Measurements from ENCODE around the gene GNS.
"Not testable (repeated sequence)": the region's sequence is repeated elsewhere in the genome, so short reads cannot be mapped to it uniquely, and the experiment has no call there.

The GNS gene

GRCh38 chr12:64694130-64695040 is 64.8 kb downstream of the GNS start:
- Histone ChIP-seq H3K4me1 (ENCODE audit: control extremely low read depth in 1 of 4, control insufficient read depth in 4 of 4, insufficient read depth in 4 of 4, low read length in 3 of 4) (peaks cover 0 to 7% (median 0%) of the 10 kb centered on the region in 4 experiments), H3K27me3 (replicated peaks in 2 of 5; ENCODE audit: control insufficient read depth in 4 of 5, insufficient read depth in 5 of 5, low read length in 4 of 5) (no peaks in the 10 kb centered on the region), H3K9me3 (ENCODE audit: control extremely low read depth in 1 of 5, control insufficient read depth in 4 of 5, insufficient read depth in 2 of 5, low read depth in 1 of 5, low read length in 4 of 5) (no peaks in the 10 kb centered on the region), H3K27ac (ENCODE audit: insufficient read depth in 1 of 2, low read depth in 1 of 2, low read length in 2 of 2, poor library complexity in 1 of 2, severe bottlenecking in 2 of 2) (no peak overlapping the region), H3K4me3 (ENCODE audit: control insufficient read depth in 1 of 7, extremely low read depth in 1 of 7, insufficient read depth in 4 of 7, low read depth in 2 of 7, low read length in 6 of 7) (no peak overlapping the region), H3K36me3 (ENCODE audit: control insufficient read depth in 4 of 4, insufficient read depth in 4 of 4, low read length in 3 of 4) (peaks cover 5 to 27% (median 15%) of the 10 kb centered on the region in 4 experiments)
- DNase-seq = no peak
- 96% methylated on average over 17 of the region's 18 CpGs for WGBS (ENCODE audit: insufficient coverage)
- POLR2A ChIA-PET = no interaction called here
- CTCF ChIA-PET = interaction anchor here (0.6 to 10.3 kb wide), 15 partner anchors 9 to 147 kb away, joined by 3 to 178 read pairs (median 3); no protein-coding TSS in a partner anchor

GRCh38 chr12:64691795-64692583 is 67.2 kb downstream of the GNS start:
- H3K9me3 ChIP-seq (ENCODE audit: control extremely low read depth in 1 of 5, control insufficient read depth in 4 of 5, insufficient read depth in 2 of 5, low read depth in 1 of 5, low read length in 4 of 5) = no peaks in the 10 kb centered on the region
- DNase-seq = no peak
- peaks cover 5 to 34% (median 21%) of the 10 kb centered on the region in 4 experiments for H3K36me3 ChIP-seq (ENCODE audit: control insufficient read depth in 4 of 4, insufficient read depth in 4 of 4, low read length in 3 of 4)
- no peaks in the 10 kb centered on the region for H3K27me3 ChIP-seq (replicated peaks in 2 of 5; ENCODE audit: control insufficient read depth in 4 of 5, insufficient read depth in 5 of 5, low read length in 4 of 5)
- WGBS (ENCODE audit: insufficient coverage) = 100% methylated on average over 2 of the region's 2 CpGs
- no peak overlapping the region for H3K27ac ChIP-seq (ENCODE audit: insufficient read depth in 1 of 2, low read depth in 1 of 2, low read length in 2 of 2, poor library complexity in 1 of 2, severe bottlenecking in 2 of 2)
- ChIA-PET CTCF (interaction anchor here (0.9 to 10.3 kb wide), 6 partner anchors 10 to 145 kb away, joined by 3 to 178 read pairs (median 3); no protein-coding TSS in a partner anchor), POLR2A (no interaction called here)
- no peak overlapping the region for H3K4me3 ChIP-seq (ENCODE audit: control insufficient read depth in 1 of 7, extremely low read depth in 1 of 7, insufficient read depth in 4 of 7, low read depth in 2 of 7, low read length in 6 of 7)
- peaks cover 0 to 14% (median under 1%) of the 10 kb centered on the region in 4 experiments for H3K4me1 ChIP-seq (ENCODE audit: control extremely low read depth in 1 of 4, control insufficient read depth in 4 of 4, insufficient read depth in 4 of 4, low read length in 3 of 4)

- H3K4me1 ChIP-seq (ENCODE audit: control extremely low read depth in 1 of 4, control insufficient read depth in 4 of 4, insufficient read depth in 4 of 4, low read length in 3 of 4) = peaks cover 0 to 13% (median under 1%) of the 10 kb centered on the region in 4 experiments
- no peak overlapping the region for H3K4me3 ChIP-seq (ENCODE audit: control insufficient read depth in 1 of 7, extremely low read depth in 1 of 7, insufficient read depth in 4 of 7, low read depth in 2 of 7, low read length in 6 of 7)
- 92% methylated on average over 2 of the region's 6 CpGs for WGBS (ENCODE audit: insufficient coverage)
- H3K36me3 ChIP-seq (ENCODE audit: control insufficient read depth in 4 of 4, insufficient read depth in 4 of 4, low read length in 3 of 4) = peaks cover 5 to 34% (median 22%) of the 10 kb centered on the region in 4 experiments
- no peaks in the 10 kb centered on the region for H3K9me3 ChIP-seq (ENCODE audit: control extremely low read depth in 1 of 5, control insufficient read depth in 4 of 5, insufficient read depth in 2 of 5, low read depth in 1 of 5, low read length in 4 of 5)
- no peak overlapping the region for H3K27ac ChIP-seq (ENCODE audit: insufficient read depth in 1 of 2, low read depth in 1 of 2, low read length in 2 of 2, poor library complexity in 1 of 2, severe bottlenecking in 2 of 2)
- no peak for DNase-seq
- ChIA-PET POLR2A (no interaction called here), CTCF (interaction anchor here (0.9 to 10.3 kb wide), 4 partner anchors 65 to 144 kb away, joined by 3 to 178 read pairs (median 3); no protein-coding TSS in a partner anchor)
- no peaks in the 10 kb centered on the region for H3K27me3 ChIP-seq (replicated peaks in 2 of 5; ENCODE audit: control insufficient read depth in 4 of 5, insufficient read depth in 5 of 5, low read length in 4 of 5)
Observed at GRCh38 chr12:64691227-64691794, 67.9 kb downstream of the GNS start.

GRCh38 chr12:64690236-64690635 is 69.0 kb downstream of the GNS start:
- H3K27me3 ChIP-seq (replicated peaks in 2 of 5; ENCODE audit: control insufficient read depth in 4 of 5, insufficient read depth in 5 of 5, low read length in 4 of 5); H3K4me3 ChIP-seq (ENCODE audit: control insufficient read depth in 1 of 7, extremely low read depth in 1 of 7, insufficient read depth in 4 of 7, low read depth in 2 of 7, low read length in 6 of 7); H3K4me1 ChIP-seq (ENCODE audit: control extremely low read depth in 1 of 4, control insufficient read depth in 4 of 4, insufficient read depth in 4 of 4, low read length in 3 of 4); DNase-seq; H3K9me3 ChIP-seq (ENCODE audit: control extremely low read depth in 1 of 5, control insufficient read depth in 4 of 5, insufficient read depth in 2 of 5, low read depth in 1 of 5, low read length in 4 of 5); POLR2A ChIA-PET; H3K27ac ChIP-seq (ENCODE audit: insufficient read depth in 1 of 2, low read depth in 1 of 2, low read length in 2 of 2, poor library complexity in 1 of 2, severe bottlenecking in 2 of 2): not testable (repeated sequence)
- CTCF ChIA-PET = interaction anchor here (0.8 to 10.3 kb wide), 3 partner anchors 73 to 143 kb away, joined by 3 to 178 read pairs (median 4); no protein-coding TSS in a partner anchor
- WGBS (ENCODE audit: insufficient coverage) = 97% methylated on average over 4 of the region's 6 CpGs
- peaks cover 5 to 38% (median 27%) of the 10 kb centered on the region in 4 experiments for H3K36me3 ChIP-seq (ENCODE audit: control insufficient read depth in 4 of 4, insufficient read depth in 4 of 4, low read length in 3 of 4)

- Histone ChIP-seq H3K4me1 (ENCODE audit: control extremely low read depth in 1 of 4, control insufficient read depth in 4 of 4, insufficient read depth in 4 of 4, low read length in 3 of 4) (peaks cover 0 to 22% (median 9%) of the 10 kb centered on the region in 4 experiments), H3K36me3 (ENCODE audit: control insufficient read depth in 4 of 4, insufficient read depth in 4 of 4, low read length in 3 of 4) (peaks cover 2 to 29% (median 19%) of the 10 kb centered on the region in 4 experiments), H3K9me3 (ENCODE audit: control extremely low read depth in 1 of 5, control insufficient read depth in 4 of 5, insufficient read depth in 2 of 5, low read depth in 1 of 5, low read length in 4 of 5) (no peaks in the 10 kb centered on the region), H3K27me3 (replicated peaks in 2 of 5; ENCODE audit: control insufficient read depth in 4 of 5, insufficient read depth in 5 of 5, low read length in 4 of 5) (no peaks in the 10 kb centered on the region), H3K27ac (ENCODE audit: insufficient read depth in 1 of 2, low read depth in 1 of 2, low read length in 2 of 2, poor library complexity in 1 of 2, severe bottlenecking in 2 of 2) (no peak overlapping the region), H3K4me3 (ENCODE audit: control insufficient read depth in 1 of 7, extremely low read depth in 1 of 7, insufficient read depth in 4 of 7, low read depth in 2 of 7, low read length in 6 of 7) (no peak overlapping the region)
- 97% methylated on average over 7 of the region's 7 CpGs for WGBS (ENCODE audit: insufficient coverage)
- ChIA-PET POLR2A (no interaction called here), CTCF (interaction anchor here (1.0 to 10.3 kb wide), 5 partner anchors 9 to 155 kb away, joined by 3 to 178 read pairs (median 4); no protein-coding TSS in a partner anchor)
- DNase-seq = no peak
Observed at GRCh38 chr12:64688715-64689114, 70.5 kb downstream of the GNS start.

GRCh38 chr12:64688219-64688618 is 71.0 kb downstream of the GNS start:
- WGBS (ENCODE audit: insufficient coverage) = 82% methylated on average over 6 of the region's 6 CpGs
- Histone ChIP-seq H3K4me1 (ENCODE audit: control extremely low read depth in 1 of 4, control insufficient read depth in 4 of 4, insufficient read depth in 4 of 4, low read length in 3 of 4) (peaks cover 0 to 27% (median 14%) of the 10 kb centered on the region in 4 experiments), H3K27ac (ENCODE audit: insufficient read depth in 1 of 2, low read depth in 1 of 2, low read length in 2 of 2, poor library complexity in 1 of 2, severe bottlenecking in 2 of 2) (no peak overlapping the region), H3K36me3 (ENCODE audit: control insufficient read depth in 4 of 4, insufficient read depth in 4 of 4, low read length in 3 of 4) (peaks cover 2 to 24% (median 18%) of the 10 kb centered on the region in 4 experiments), H3K27me3 (replicated peaks in 2 of 5; ENCODE audit: control insufficient read depth in 4 of 5, insufficient read depth in 5 of 5, low read length in 4 of 5) (no peaks in the 10 kb centered on the region), H3K9me3 (ENCODE audit: control extremely low read depth in 1 of 5, control insufficient read depth in 4 of 5, insufficient read depth in 2 of 5, low read depth in 1 of 5, low read length in 4 of 5) (no peaks in the 10 kb centered on the region), H3K4me3 (ENCODE audit: control insufficient read depth in 1 of 7, extremely low read depth in 1 of 7, insufficient read depth in 4 of 7, low read depth in 2 of 7, low read length in 6 of 7) (no peak overlapping the region)
- DNase-seq = no peak
- ChIA-PET CTCF (interaction anchor here (0.6 to 1.9 kb wide), 5 partner anchors 8 to 139 kb away, joined by 3 to 9 read pairs (median 3); no protein-coding TSS in a partner anchor), POLR2A (no interaction called here)
